A549 treated with RU486 at 1 μM for 4 hours (cell line): ENCODE results near the gene FAM180B. TPM values are rescaled to one million over a fixed set of nuclear protein-coding genes. Genes with fewer than 3 reads are reported as not detected.

Experiments used
- total RNA-seq: library from RNA; stranded (reverse); fragments of 200-300 nt; extraction: Qiagen RNA extraction; gene quantifications from 5 replicates; pipeline ENCODE4 v1.2.3, GENCODE V29; 2022; ENCODE audit warnings: low read depth

Gene FAM180B
- 0.07 TPM in 1 of 5 replicates, not detected in the others for total RNA-seq

GRCh38 chr11:47586098-47586855 lies at the start of gene FAM180B:
TSS of gene FAM180B (plus strand) at chr11:47586678. CDS start at chr11:47586769, 91 bp downstream.

GRCh38 chr11:47552566-47553405 lies 33.7 kb upstream of the FAM180B start, which contains the start of gene CELF1:
TSS of gene CELF1 (minus strand) at chr11:47553132. CDS start at chr11:47499523, 53,609 bp downstream.

GRCh38 chr11:47565340-47566148 lies 20.9 kb upstream of the FAM180B start, which contains the start of gene PTPMT1:
TSS of gene PTPMT1 (plus strand) at chr11:47565599. CDS start at chr11:47565623, 24 bp downstream.

GRCh38 chr11:47578524-47579494 lies 7.7 kb upstream of the FAM180B start, which contains the start of the genes KBTBD4 and NDUFS3:
TSS of gene KBTBD4 (minus strand) at chr11:47578970. CDS start at chr11:47578951, 19 bp downstream.
TSS of gene NDUFS3 (plus strand) at chr11:47579074. CDS start at chr11:47579092, 18 bp downstream.

GRCh38 chr11:47593934-47594855 lies 7.7 kb downstream of the FAM180B start, which contains the start of gene C1QTNF4:
TSS of gene C1QTNF4 (minus strand) at chr11:47594411. CDS start at chr11:47590810, 3,601 bp downstream.

Other genes with a start within 250 kb of the FAM180B start
- gene MYBPC3, start 234.0 kb upstream of the FAM180B start, total RNA-seq, result 0.06 to 0.13 TPM (median 0.08 TPM) in 5 replicates
- 0.09 TPM in 1 of 5 replicates, not detected in the others for gene SPI1, start 208.1 kb upstream of the FAM180B start, total RNA-seq
- gene SLC39A13, start 178.1 kb upstream of the FAM180B start, total RNA-seq, result 38.8 to 55.3 TPM (median 43.5 TPM) in 5 replicates
- gene PSMC3, start 160.2 kb upstream of the FAM180B start, total RNA-seq, result 184 to 261 TPM (median 197 TPM) in 5 replicates
- 0.07 TPM in 1 of 5 replicates, not detected in the others for gene RAPSN, start 137.5 kb upstream of the FAM180B start, total RNA-seq
- 40.4 to 54.4 TPM (median 48.2 TPM) in 5 replicates for gene CELF1, start 33.5 kb upstream of the FAM180B start, total RNA-seq
- 57.9 to 80.3 TPM (median 79.2 TPM) in 5 replicates for gene PTPMT1, start 21.1 kb upstream of the FAM180B start, total RNA-seq
- 16.6 to 19.1 TPM (median 18.0 TPM) in 5 replicates for gene KBTBD4, start 7.7 kb upstream of the FAM180B start, total RNA-seq
- gene NDUFS3, start 7.6 kb upstream of the FAM180B start, total RNA-seq, result 104 to 151 TPM (median 132 TPM) in 5 replicates
- 0.13 to 0.22 TPM in 2 of 5 replicates, not detected in the others for gene C1QTNF4, start 7.7 kb downstream of the FAM180B start, total RNA-seq
- 117 to 197 TPM (median 126 TPM) in 5 replicates for gene MTCH2, start 55.9 kb downstream of the FAM180B start, total RNA-seq
- gene AGBL2, start 128.7 kb downstream of the FAM180B start, total RNA-seq, result 0.78 to 1.5 TPM (median 1.1 TPM) in 5 replicates
- 46.0 to 67.8 TPM (median 57.4 TPM) in 5 replicates for gene FNBP4, start 180.7 kb downstream of the FAM180B start, total RNA-seq